Measurements from ENCODE around the gene CCNI2. TPM values are rescaled to one million over a fixed set of nuclear protein-coding genes. Genes with fewer than 3 reads are reported as not detected.

The CCNI2 gene
- polyA plus RNA-seq, 1 donor = 4.2 TPM

GRCh38 chr5:132765311-132766019, 18.2 kb downstream of the CCNI2 start:
- no peak for DNase-seq

- DNase-seq = no peak
Observed at GRCh38 chr5:132766020-132766805, 19.0 kb downstream of the CCNI2 start.

- DNase-seq = no peak
Observed at GRCh38 chr5:132766806-132767055, 19.5 kb downstream of the CCNI2 start.

- no peak for DNase-seq
Observed at GRCh38 chr5:132767150-132767549, 19.9 kb downstream of the CCNI2 start.

GRCh38 chr5:132768485-132768868, 21.3 kb downstream of the CCNI2 start:
- DNase-seq = no peak

DNA sequence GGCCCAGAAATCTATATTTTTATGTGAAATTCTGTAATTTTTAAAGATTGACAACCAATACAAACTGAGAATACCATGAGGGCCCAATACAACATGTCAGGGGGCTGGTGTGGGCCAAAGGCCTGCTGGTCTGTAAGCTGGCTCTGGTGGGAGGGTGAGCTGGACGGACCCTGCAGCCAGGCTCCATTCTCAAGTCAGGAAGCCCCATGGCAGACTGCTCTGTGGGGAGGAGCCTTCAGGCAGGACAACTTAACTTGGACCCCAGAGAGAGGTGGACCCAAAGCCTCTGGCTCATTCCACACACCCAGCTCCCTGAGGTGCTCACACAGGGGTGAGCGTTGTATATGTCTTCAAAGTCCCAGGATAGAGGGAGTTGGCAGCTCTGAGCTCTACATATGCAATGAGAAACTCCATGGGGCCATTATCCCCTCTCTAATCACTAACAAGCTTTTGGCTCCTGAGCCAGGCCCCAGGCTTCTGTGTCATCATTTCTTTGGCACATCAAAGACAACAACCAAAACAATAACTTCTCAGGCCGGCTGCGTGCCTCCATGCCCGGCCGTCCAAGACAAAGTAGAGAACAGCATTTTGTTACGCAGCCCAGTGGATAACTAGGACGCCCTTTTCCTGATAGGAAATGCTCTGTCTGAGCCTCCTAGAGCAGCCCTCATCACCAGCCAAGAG, 23.4 kb downstream of the CCNI2 start:
- no peak for DNase-seq

GRCh38 chr5:132771503-132771998, 24.3 kb downstream of the CCNI2 start:
- DNase-seq = no peak

DNA sequence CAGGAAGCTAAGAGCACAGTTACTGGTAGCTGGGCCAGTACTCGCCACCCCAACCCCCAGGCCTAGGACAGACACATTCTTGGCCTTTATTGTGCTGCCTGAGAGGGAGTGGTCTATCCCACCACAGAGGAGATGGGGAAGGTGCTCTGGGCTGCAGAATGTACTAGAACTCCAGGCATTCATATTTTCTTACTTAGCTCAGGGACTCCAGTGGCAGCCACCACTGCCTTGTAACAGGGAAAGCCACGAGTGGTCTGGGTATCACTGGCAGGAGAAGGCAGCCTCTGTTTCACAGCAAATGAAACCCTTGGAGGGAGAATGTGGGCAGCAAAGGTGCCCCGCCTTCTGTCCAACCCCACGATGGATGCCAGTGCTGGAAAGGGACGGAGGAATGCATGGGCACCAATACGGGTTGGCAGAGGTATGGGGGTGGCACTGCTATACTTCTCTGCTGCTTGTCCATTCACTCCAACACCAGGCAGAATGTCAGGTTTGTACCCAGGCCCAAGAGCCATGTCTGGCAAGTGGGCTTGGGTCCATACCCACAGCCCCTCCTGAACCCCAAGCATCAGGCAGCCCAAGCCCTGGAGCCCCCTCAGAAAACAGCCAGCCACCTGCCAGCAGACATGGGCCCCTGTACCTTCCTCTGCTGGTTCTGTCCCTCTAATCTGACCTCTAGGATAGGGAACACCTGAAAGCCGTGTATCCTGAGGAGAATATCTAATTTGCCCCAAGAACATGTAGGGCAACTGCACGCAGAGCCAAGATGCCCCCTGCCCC, 25.3 kb downstream of the CCNI2 start:
- no peak for DNase-seq

GRCh38 chr5:132773114-132773513, 25.9 kb downstream of the CCNI2 start:
- no peak for DNase-seq

GRCh38 chr5:132773601-132774355, 26.6 kb downstream of the CCNI2 start:
- DNase-seq = no peak

GRCh38 chr5:132774406-132774805, 27.2 kb downstream of the CCNI2 start:
- DNase-seq = no peak

DNA sequence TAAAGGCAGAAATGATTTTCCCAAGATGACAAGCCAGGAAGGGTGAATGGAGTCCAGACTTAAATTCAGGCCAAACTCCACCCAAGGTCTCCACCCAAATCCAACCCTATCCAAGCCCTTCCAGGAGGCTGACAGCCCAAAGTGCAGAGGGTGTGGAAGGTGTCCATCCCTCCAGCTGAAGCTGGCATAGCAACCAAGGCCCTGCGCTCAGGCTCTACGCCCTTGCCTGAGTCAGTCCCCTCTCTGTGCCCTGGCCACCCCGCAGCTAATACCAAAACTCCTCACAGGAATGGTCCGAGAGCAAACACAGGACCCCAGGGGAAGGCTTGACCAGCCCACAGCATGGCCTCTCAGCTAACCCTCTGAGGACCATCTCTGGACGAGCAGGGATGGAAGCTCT, 27.7 kb downstream of the CCNI2 start:
- DNase-seq = no peak

GRCh38 chr5:132775476-132775961, 28.3 kb downstream of the CCNI2 start:
- no peak for DNase-seq

- no peak for DNase-seq
Observed at GRCh38 chr5:132776131-132776937, 29.1 kb downstream of the CCNI2 start.

DNA sequence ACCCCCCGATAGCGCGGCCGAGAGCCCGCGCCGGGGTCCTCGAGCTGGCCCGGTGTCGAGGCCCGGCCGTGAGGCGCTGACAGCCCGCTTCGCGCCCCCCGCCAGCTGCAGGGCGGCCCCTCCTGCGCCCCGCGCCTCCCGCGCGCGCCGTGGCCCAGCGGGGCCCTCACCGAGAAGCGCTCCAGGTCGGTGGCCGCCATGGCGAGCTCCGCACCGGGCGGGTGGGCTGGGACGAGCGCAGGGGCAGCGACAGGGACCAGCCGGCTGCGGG, 29.6 kb downstream of the CCNI2 start:
- no peak for DNase-seq

DNA sequence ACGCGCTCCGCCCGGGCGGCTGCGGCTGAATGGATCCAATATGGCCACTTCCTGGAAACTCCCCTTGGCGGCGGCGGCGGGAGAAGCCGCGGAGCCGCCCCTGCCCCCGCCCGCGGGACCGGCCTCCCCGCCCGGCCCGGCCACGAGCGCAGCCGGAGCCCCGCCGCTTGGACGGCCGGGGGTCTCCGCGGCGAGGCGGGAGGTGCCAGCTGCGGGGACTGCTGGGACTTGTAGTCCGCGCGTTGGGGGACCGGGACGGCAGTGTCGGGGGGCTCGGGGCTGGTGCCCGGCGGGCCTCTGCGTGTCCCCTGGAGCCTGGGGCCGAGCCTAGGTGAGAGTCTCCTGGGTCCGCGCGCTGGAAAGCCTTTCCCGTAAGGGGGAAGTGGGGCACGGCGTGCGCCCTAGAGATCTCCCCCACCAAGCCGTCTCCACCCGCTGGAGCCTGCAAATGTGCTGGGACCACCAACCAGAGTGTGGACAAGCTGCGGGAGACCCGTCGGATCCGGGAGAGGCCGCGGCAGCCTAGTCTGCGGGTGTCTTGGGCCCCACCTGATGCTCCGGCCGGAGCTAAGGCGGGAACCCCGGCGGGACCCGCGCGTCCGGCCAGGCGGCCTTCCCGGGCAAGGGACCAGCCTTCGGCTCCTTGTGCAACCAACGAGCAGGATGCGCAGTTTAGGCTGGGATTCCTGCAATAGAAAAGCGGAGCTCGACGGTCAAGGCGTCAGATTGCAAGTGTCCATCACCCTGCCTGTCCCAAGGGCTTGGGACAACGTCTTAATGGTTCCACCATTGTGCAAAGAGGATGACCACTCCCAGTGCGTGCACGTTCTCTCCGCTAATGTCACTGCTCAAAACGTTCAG, 30.2 kb downstream of the CCNI2 start, which contains the start of gene SEPTIN8:
SEPTIN8 (minus strand) TSS at position 31 of the 861 bp plus-strand sequence. CDS start 102 bp downstream, outside the sequence.
- DNase-seq = no peak

DNA sequence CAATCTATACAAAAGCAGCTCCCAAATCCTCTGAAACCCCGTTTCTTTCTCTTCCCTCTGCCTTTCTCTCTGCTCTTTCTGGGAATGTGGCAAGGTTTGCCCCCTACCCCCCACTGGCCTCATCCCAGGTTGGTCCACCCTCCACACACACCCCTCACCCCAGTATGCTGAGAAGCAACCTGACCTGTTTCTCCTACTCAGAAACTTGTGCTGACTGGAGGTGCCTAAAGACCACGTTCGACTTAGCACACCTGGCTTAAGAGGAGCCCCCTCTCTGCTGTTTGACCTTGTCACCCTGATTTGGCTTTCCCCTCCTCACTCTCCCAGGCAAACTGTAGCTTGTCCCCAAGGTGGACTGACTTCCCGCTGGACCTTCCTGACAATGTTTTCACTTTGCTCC, 30.9 kb downstream of the CCNI2 start:
- no peak for DNase-seq

DNA sequence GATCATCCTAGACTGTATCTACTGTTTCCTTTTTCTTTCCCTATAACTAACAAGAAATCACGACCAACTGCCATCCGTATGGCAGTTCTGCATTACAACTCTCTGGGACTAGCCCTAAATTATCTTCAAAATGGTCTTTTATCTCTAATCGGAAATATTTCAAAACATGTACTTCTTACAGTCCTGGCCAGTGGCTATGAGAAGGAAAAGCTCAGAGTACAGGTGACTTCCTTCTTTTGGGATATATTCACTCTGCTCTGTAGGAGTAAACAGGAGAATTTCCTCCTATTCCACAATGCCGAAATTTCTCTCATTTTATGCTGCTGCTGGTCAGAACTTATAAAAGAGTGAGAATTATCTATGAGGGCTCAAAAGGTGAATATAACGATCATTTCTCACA, 31.6 kb downstream of the CCNI2 start:
- no peak for DNase-seq

- no peak for DNase-seq
Observed at GRCh38 chr5:132779961-132780360, 32.7 kb downstream of the CCNI2 start.

GRCh38 chr5:132780577-132780976, 33.4 kb downstream of the CCNI2 start:
- no peak for DNase-seq

Data from left kidney (tissue), 2 donors.